ENCODE measurements around the gene COPG2.

The COPG2 gene

DNA sequence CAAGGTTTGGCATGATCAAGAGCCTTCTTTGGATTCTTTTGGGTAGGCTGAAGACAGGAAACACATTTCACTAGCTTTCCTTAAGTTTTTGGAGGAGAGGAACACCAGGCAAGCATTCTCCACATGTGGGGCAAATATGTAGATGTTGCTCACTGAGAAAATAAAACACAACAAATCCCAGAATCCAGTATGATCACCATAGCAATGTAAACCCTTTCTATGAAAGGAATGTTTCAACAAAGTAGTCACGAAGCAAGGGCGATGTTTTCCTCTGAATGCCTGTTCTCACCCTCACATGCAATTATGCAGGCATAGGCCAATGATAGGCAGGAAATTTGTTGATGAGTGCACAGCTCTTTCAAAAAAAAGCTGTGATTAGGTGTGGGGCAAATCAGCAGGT lies 207.3 kb downstream of the COPG2 start:
- Mint-ChIP-seq H3K27ac (no peak overlapping the region), H3K4me3 (no peak overlapping the region), H3K4me1 (peaks cover 6% of the 10 kb centered on the region), H3K36me3 (no peaks in the 10 kb centered on the region), H3K9me3 (peaks cover 4% of the 10 kb centered on the region)
- ATAC-seq (no peak), DNase-seq (ENCODE audit: low spot score in 2 of 2) (no peak)

DNA sequence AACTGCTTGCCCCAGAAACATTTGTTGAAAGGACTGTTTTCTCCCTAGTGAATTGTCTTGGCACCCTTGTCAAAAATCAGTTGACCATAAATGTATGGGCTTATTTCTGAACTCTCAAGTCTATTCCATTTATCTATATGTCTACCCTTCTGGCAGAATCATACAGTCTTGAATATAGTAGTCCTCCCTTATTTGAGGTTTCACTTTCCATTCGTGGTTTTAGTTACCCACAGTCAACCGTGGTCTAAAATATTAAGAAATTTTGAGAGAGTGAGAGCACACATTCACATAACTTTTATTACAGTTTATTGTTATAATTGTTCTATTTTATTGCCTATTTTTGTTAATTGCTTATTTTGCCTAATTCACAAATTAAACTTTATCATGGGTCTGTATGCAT lies 210.3 kb downstream of the COPG2 start:
- H3K27ac Mint-ChIP-seq: no peak overlapping the region
- peaks cover 21% of the 10 kb centered on the region for H3K4me1 Mint-ChIP-seq
- DNase-seq (ENCODE audit: low spot score in 2 of 2) (no peak), ATAC-seq (peak; percentile 67)
- no peaks in the 10 kb centered on the region for H3K36me3 Mint-ChIP-seq
- H3K9me3 Mint-ChIP-seq: peaks cover 4% of the 10 kb centered on the region
- no peak overlapping the region for H3K4me3 Mint-ChIP-seq
